Keratinocyte (primary cell): ENCODE data around the gene HVCN1. TPM values are rescaled to one million over a fixed set of nuclear protein-coding genes. Genes with fewer than 3 reads are reported as not detected.

Experiments
- DNase-seq: peaks from one replicate; pipeline ENCODE4 v3.0.0-alpha.2; 2011; ENCODE audit warnings: low read depth, missing footprints, low spot score
- FAIRE-seq: peaks from 2 replicates; lab custom pipeline; 2011; peaks lifted over from hg19 to GRCh38; lab: Jason Lieb, UNC
- H2AFZ ChIP-seq: 2 replicates; pipeline ENCODE4 v1.6.0; 2012; ENCODE audit warnings: low read length, control low read depth, inconsistent platforms; ENCODE audit not compliant: control insufficient read depth
- H3K27ac ChIP-seq: 2 replicates; pipeline ENCODE4 v1.5.1; 2011; ENCODE audit warnings: low read length; ENCODE audit not compliant: control insufficient read depth, insufficient read depth
- H3K27me3 ChIP-seq: 3 replicates; pipeline ENCODE4 v1.6.0; 2011; ENCODE audit warnings: low read length; ENCODE audit not compliant: control insufficient read depth, insufficient read depth; ENCODE audit errors: extremely low read depth
- H3K36me3 ChIP-seq, 2 experiments: 2 replicates in 1 of 2; 3 replicates in 1 of 2; pipeline ENCODE4 v1.5.1; 2011; ENCODE audit warnings: low read length in 2 of 2, mild to moderate bottlenecking in 1 of 2; ENCODE audit not compliant: control insufficient read depth in 2 of 2, insufficient read depth in 2 of 2; ENCODE audit errors: extremely low read depth in 1 of 2
- H3K4me1 ChIP-seq: 3 replicates; pipeline ENCODE4 v1.5.1; 2011; ENCODE audit warnings: low read length; ENCODE audit not compliant: control insufficient read depth, insufficient read depth; ENCODE audit errors: extremely low read depth
- H3K4me2 ChIP-seq: 3 replicates; pipeline ENCODE4 v1.6.0; 2011; ENCODE audit warnings: low read depth, low read length; ENCODE audit not compliant: control insufficient read depth, insufficient read depth; ENCODE audit errors: extremely low read depth
- H3K4me3 ChIP-seq, 3 experiments: fragments of 200-600 bp in 1 of 3; sonication (generic) in 1 of 3; 2 replicates in 2 of 3; 3 replicates in 1 of 3; pipeline ENCODE4 v1.5.1; 2011 to 2016; ENCODE audit warnings: low read length in 3 of 3, mild to moderate bottlenecking in 3 of 3, control low read depth in 2 of 3, inconsistent platforms in 1 of 3, low read depth in 1 of 3, mixed read lengths in 1 of 3, mixed run types in 1 of 3, moderate library complexity in 1 of 3; ENCODE audit not compliant: control insufficient read depth in 2 of 3, insufficient read depth in 2 of 3; ENCODE audit errors: extremely low read depth in 1 of 3
- H3K79me2 ChIP-seq: 2 replicates; pipeline ENCODE4 v1.6.0; 2012; ENCODE audit warnings: low read length; ENCODE audit not compliant: control insufficient read depth, insufficient read depth
- H3K9ac ChIP-seq: 3 replicates; pipeline ENCODE4 v1.6.0; 2011; ENCODE audit warnings: low read length; ENCODE audit not compliant: control insufficient read depth, insufficient read depth; ENCODE audit errors: extremely low read depth
- H3K9me1 ChIP-seq: 3 replicates; pipeline ENCODE4 v1.6.0; 2011; ENCODE audit warnings: low read length; ENCODE audit not compliant: control insufficient read depth, insufficient read depth; ENCODE audit errors: extremely low read depth
- H3K9me3 ChIP-seq: 2 replicates; pipeline ENCODE4 v1.5.1; 2012; ENCODE audit warnings: low read depth, low read length; ENCODE audit not compliant: control insufficient read depth
- H4K20me1 ChIP-seq: 3 replicates; pipeline ENCODE4 v1.6.0; 2011; ENCODE audit warnings: low read length; ENCODE audit not compliant: control insufficient read depth, insufficient read depth; ENCODE audit errors: extremely low read depth
- EZH2 ChIP-seq: IDR thresholded peaks from one replicate; pipeline ENCODE4 v1.6.1; 2012; ENCODE audit warnings: inconsistent platforms, mild to moderate bottlenecking, low read length, moderate library complexity
- dilution Hi-C: fragments of 300-500 bp; cut with MboI; formaldehyde crosslinking; loops from one replicate; pipeline ENCODE4 v1.7.0; 2020; ENCODE audit warnings: low sequenced_read_pairs; ENCODE audit not compliant: extremely low pct_ligation_motif_present
- polyA plus RNA-seq, 5 experiments: library from polyadenylated mRNA; depleted of rRNA in 3 of 5; stranded (reverse) in 3 of 5; stranded (forward) in 1 of 5; unstranded in 1 of 5; fragments of >200 nt; gene quantifications; 1 replicate in 1 of 5; 2 replicates in 3 of 5; 3 replicates in 1 of 5; pipeline versions ENCODE4 v1.2.1 to v1.2.3, GENCODE V29; 2011 to 2012; ENCODE audit warnings: missing spikeins in 2 of 5, low read depth in 1 of 5, low replicate concordance in 1 of 5
- TF ChIP-seq, protein P1 (sequence below), 3 experiments: IDR thresholded peaks in 1 of 3; conservative IDR thresholded peaks in 1 of 3; optimal IDR thresholded peaks in 1 of 3; 2 replicates in 2 of 3; 3 replicates in 1 of 3; pipeline versions ENCODE3 to v1.5.1; 2011; ENCODE audit warnings: low read length in 3 of 3, mild to moderate bottlenecking in 3 of 3, moderate library complexity in 2 of 3, control low read depth in 1 of 3, inconsistent platforms in 1 of 3; ENCODE audit not compliant: insufficient read depth in 2 of 3; ENCODE audit errors: extremely low read depth in 1 of 3

HVCN1 gene
- polyA plus RNA-seq, 1 donor (not counting 4 experiments of a cell fraction or from before 2014, with no cell fraction given): 1.1 TPM

DNA sequence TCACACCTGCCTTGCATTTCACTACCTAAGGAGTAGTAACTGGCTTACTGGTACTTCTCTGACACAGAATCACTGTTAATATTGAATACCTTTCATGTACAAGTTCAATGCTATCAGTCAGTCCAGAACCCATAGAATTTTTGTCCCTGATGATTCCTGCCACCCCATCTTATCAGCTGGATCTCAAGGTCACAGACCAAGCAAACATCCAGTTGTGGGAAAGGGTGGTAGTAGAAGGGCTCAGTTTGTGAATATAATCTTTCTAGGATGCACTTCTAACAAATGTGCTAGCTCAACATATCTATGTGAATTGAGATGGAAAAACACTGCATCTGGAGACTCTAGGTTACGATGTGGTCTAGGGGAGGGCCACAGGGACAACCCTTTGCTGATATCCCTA is 39.7 kb upstream of the HVCN1 start:
- peaks cover 8% of the 10 kb centered on the region for H4K20me1 ChIP-seq
- dilution Hi-C loops: no loop called here
- H3K9ac ChIP-seq: no peak overlapping the region
- DNase-seq (no peak), FAIRE-seq (no peak)
- H3K4me3 ChIP-seq: no peak overlapping the region
- H3K4me2 ChIP-seq: no peak overlapping the region
- no peaks in the 10 kb centered on the region for H3K9me3 ChIP-seq
- no peaks in the 10 kb centered on the region for H3K9me1 ChIP-seq
- no peak overlapping the region for H2AFZ ChIP-seq
- peaks cover 26 to 29% of the 10 kb centered on the region in 2 experiments for H3K36me3 ChIP-seq
- peaks cover 80% of the 10 kb centered on the region for H3K79me2 ChIP-seq
- no peak overlapping the region for H3K27ac ChIP-seq
- no peaks in the 10 kb centered on the region for H3K27me3 ChIP-seq
- TF ChIP-seq, protein P1, sequence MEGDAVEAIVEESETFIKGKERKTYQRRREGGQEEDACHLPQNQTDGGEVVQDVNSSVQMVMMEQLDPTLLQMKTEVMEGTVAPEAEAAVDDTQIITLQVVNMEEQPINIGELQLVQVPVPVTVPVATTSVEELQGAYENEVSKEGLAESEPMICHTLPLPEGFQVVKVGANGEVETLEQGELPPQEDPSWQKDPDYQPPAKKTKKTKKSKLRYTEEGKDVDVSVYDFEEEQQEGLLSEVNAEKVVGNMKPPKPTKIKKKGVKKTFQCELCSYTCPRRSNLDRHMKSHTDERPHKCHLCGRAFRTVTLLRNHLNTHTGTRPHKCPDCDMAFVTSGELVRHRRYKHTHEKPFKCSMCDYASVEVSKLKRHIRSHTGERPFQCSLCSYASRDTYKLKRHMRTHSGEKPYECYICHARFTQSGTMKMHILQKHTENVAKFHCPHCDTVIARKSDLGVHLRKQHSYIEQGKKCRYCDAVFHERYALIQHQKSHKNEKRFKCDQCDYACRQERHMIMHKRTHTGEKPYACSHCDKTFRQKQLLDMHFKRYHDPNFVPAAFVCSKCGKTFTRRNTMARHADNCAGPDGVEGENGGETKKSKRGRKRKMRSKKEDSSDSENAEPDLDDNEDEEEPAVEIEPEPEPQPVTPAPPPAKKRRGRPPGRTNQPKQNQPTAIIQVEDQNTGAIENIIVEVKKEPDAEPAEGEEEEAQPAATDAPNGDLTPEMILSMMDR (optimal IDR thresholded peaks at IDR 0.05 in 1 of 3, IDR thresholded peaks at IDR 0.05 in 1 of 3, conservative IDR thresholded peaks at IDR 0.05 in 1 of 3; ENCODE audit: extremely low read depth in 1 of 3, insufficient read depth in 2 of 3, low read length in 3 of 3): no peak
- no peak for TF ChIP-seq EZH2
- H3K4me1 ChIP-seq: no peaks in the 10 kb centered on the region

DNA sequence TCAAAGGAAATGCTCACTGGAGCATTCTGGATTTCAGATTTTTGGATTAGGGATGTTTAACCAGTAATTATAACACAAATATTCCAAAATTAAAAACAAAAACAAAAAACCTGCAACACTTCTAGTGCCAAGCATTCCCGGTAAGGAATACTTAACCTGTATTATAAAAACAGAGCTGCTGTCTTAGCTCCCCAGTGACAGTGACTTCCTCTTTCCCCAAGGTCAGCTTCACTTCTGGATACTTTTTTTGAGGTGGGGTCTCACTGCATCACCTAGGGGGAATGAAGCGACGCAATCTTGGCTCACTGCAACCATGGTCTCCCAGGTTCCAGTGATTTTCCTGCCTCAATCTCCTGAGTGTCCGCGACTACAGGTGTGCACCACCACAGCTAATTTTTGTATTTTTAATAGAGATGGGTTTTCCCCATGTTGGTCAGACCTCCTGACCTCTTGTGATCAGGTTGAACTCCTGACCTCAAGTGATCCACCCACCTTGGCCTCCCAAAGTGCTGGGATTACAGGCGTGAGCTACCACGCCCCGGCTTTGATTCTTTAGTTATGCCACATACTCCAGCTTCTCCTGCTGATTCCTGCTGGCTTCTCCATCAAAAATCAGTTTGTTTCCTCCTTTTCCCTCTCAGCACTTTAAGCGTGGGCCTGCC is 37.9 kb upstream of the HVCN1 start:
- H3K4me3 ChIP-seq: no peak overlapping the region
- peaks cover 62% of the 10 kb centered on the region for H3K79me2 ChIP-seq
- DNase-seq: no peak
- FAIRE-seq: no peak
- peaks cover 33% of the 10 kb centered on the region in 2 experiments for H3K36me3 ChIP-seq
- H3K27ac ChIP-seq: no peak overlapping the region
- H3K4me2 ChIP-seq: no peak overlapping the region
- no peaks in the 10 kb centered on the region for H3K9me1 ChIP-seq
- dilution Hi-C loops: no loop called here
- TF ChIP-seq, protein P1 (optimal IDR thresholded peaks at IDR 0.05 in 1 of 3, IDR thresholded peaks at IDR 0.05 in 1 of 3, conservative IDR thresholded peaks at IDR 0.05 in 1 of 3; ENCODE audit: extremely low read depth in 1 of 3, insufficient read depth in 2 of 3, low read length in 3 of 3): no peak
- no peak for TF ChIP-seq EZH2
- H3K27me3 ChIP-seq: no peaks in the 10 kb centered on the region
- H4K20me1 ChIP-seq: peaks cover 5% of the 10 kb centered on the region
- H3K4me1 ChIP-seq: no peaks in the 10 kb centered on the region
- no peak overlapping the region for H2AFZ ChIP-seq
- H3K9me3 ChIP-seq: no peaks in the 10 kb centered on the region
- no peak overlapping the region for H3K9ac ChIP-seq
